ENCODE measurements around the gene LRATD1. TPM values are rescaled to one million over a fixed set of nuclear protein-coding genes. Genes with fewer than 3 reads are reported as not detected.

LRATD1 gene
- total and polyA plus RNA-seq, 2 donors (not counting 1 experiment from before 2014, with no cell fraction given): 0.99 to 1.8 TPM

DNA sequence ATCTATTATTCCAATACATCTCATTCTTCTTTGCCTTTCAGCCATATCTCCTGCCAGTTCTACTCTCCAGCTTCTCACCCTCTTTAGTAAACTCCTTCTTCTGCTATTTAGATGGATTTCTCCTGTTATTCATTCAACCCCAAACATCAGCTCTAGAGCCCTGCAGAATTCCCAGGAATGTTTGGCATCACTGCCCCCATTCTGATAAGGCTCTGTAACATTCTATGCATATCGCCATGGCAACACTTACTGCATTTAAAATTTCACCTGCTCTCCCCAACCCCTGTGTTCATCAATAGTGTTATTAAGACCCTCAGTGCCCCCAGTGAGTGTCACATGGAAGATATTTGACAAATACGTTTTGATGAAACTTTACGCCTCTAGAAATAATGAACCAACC is 28.6 kb downstream of the LRATD1 start:
- Histone ChIP-seq H3K4me1 (ENCODE audit: control insufficient read depth, extremely low read depth, insufficient read depth, low read length) (no peaks in the 10 kb centered on the region), H3K27me3 (ENCODE audit: control insufficient read depth, insufficient read depth, low read length) (no peaks in the 10 kb centered on the region), H3K79me2 (ENCODE audit: control insufficient read depth, insufficient read depth, low read length) (no peaks in the 10 kb centered on the region), H4K20me1 (ENCODE audit: control insufficient read depth, extremely low read depth, insufficient read depth, low read length) (no peaks in the 10 kb centered on the region), H3K36me3 (ENCODE audit: control insufficient read depth, insufficient read depth, low read length) (no peaks in the 10 kb centered on the region), H3K9me3 (ENCODE audit: control insufficient read depth, insufficient read depth, low read depth, low read length) (no peaks in the 10 kb centered on the region), H3K4me3 (replicated peaks in 1 of 4; ENCODE audit: control extremely low read depth in 1 of 4, insufficient read depth in 1 of 4, low read depth in 3 of 4, low read length in 4 of 4) (no peak overlapping the region), H2AFZ (ENCODE audit: low read length) (no peak overlapping the region), H3K9ac (ENCODE audit: insufficient read depth, low read length) (no peak overlapping the region), H3K27ac (ENCODE audit: insufficient read depth, low read length) (no peak overlapping the region), H3K4me2 (ENCODE audit: extremely low read depth, insufficient read depth, low read length) (no peak overlapping the region)
- no peak for TF ChIP-seq EZH2 (IDR thresholded peaks at IDR 0.05; ENCODE audit: low read length, missing control alignments)
- TF ChIP-seq, protein P1, sequence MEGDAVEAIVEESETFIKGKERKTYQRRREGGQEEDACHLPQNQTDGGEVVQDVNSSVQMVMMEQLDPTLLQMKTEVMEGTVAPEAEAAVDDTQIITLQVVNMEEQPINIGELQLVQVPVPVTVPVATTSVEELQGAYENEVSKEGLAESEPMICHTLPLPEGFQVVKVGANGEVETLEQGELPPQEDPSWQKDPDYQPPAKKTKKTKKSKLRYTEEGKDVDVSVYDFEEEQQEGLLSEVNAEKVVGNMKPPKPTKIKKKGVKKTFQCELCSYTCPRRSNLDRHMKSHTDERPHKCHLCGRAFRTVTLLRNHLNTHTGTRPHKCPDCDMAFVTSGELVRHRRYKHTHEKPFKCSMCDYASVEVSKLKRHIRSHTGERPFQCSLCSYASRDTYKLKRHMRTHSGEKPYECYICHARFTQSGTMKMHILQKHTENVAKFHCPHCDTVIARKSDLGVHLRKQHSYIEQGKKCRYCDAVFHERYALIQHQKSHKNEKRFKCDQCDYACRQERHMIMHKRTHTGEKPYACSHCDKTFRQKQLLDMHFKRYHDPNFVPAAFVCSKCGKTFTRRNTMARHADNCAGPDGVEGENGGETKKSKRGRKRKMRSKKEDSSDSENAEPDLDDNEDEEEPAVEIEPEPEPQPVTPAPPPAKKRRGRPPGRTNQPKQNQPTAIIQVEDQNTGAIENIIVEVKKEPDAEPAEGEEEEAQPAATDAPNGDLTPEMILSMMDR (conservative IDR thresholded peaks at IDR 0.05 in 1 of 2, IDR thresholded peaks at IDR 0.05 in 1 of 2; ENCODE audit: low read depth in 1 of 2, low read length in 2 of 2): no peak
- no peak for DNase-seq (ENCODE audit: low read depth in 2 of 2)

DNA sequence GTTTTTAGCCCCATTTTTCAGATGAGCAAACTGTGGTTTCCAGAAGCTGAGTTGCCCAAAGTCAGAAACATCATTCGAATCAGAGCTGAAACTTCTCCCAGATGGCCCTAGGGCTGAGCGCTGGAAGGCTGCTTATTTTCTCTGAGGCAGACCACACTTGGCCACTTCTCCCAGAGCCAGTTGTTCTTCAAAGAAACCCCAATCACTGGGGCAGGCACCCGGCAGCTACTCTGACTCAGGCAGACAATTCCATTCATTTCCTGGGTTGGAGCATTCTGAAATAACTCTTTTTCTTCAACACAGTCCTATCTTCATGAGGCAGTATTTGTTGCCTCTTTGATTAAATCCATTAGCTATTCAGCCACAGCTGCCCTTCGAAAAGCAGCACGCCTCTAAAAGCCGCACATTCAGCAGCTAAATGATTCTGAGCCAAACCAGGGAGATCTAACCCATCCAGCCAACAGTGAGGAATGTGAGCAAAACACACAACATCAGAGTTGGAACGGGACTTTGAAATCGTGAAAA is 40.9 kb downstream of the LRATD1 start:
- Histone ChIP-seq H3K9me3 (ENCODE audit: control insufficient read depth, insufficient read depth, low read depth, low read length) (no peaks in the 10 kb centered on the region), H2AFZ (ENCODE audit: low read length) (no peak overlapping the region), H3K79me2 (ENCODE audit: control insufficient read depth, insufficient read depth, low read length) (no peaks in the 10 kb centered on the region), H3K9ac (ENCODE audit: insufficient read depth, low read length) (no peak overlapping the region), H3K36me3 (ENCODE audit: control insufficient read depth, insufficient read depth, low read length) (no peaks in the 10 kb centered on the region), H3K4me2 (ENCODE audit: extremely low read depth, insufficient read depth, low read length) (no peak overlapping the region), H3K27me3 (ENCODE audit: control insufficient read depth, insufficient read depth, low read length) (no peaks in the 10 kb centered on the region), H4K20me1 (ENCODE audit: control insufficient read depth, extremely low read depth, insufficient read depth, low read length) (no peaks in the 10 kb centered on the region), H3K4me1 (ENCODE audit: control insufficient read depth, extremely low read depth, insufficient read depth, low read length) (no peaks in the 10 kb centered on the region), H3K27ac (ENCODE audit: insufficient read depth, low read length) (no peak overlapping the region), H3K4me3 (replicated peaks in 1 of 4; ENCODE audit: control extremely low read depth in 1 of 4, insufficient read depth in 1 of 4, low read depth in 3 of 4, low read length in 4 of 4) (no peak overlapping the region)
- TF ChIP-seq EZH2 (IDR thresholded peaks at IDR 0.05; ENCODE audit: low read length, missing control alignments): no peak
- TF ChIP-seq, protein P1 (conservative IDR thresholded peaks at IDR 0.05 in 1 of 2, IDR thresholded peaks at IDR 0.05 in 1 of 2; ENCODE audit: low read depth in 1 of 2, low read length in 2 of 2): no peak
- DNase-seq (ENCODE audit: low read depth in 2 of 2): peak in 1 of 2 donors; percentile 75

DNA sequence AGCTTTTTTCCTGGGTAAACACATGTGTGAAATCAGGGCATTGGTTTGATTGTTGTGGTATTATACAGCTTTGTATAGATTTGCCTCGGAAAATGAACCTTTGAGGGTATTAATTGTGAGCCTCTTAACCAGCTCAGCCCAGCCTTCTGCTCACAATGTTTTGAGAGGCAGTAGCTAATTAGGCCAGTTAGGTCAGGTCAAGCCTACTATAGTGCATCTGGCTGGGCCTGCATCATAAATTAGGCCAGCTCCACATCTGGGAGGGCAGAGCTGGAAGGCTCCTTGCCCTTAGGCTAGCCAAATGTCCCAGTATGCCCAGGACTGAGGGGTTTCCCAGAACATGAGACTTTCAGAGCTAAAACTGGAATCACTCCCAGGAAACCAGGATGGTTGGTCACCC is 43.0 kb downstream of the LRATD1 start:
- no peak for DNase-seq (ENCODE audit: low read depth in 2 of 2)
- H3K9me3 ChIP-seq (ENCODE audit: control insufficient read depth, insufficient read depth, low read depth, low read length): no peaks in the 10 kb centered on the region
- no peaks in the 10 kb centered on the region for H3K36me3 ChIP-seq (ENCODE audit: control insufficient read depth, insufficient read depth, low read length)
- no peaks in the 10 kb centered on the region for H4K20me1 ChIP-seq (ENCODE audit: control insufficient read depth, extremely low read depth, insufficient read depth, low read length)
- H3K4me2 ChIP-seq (ENCODE audit: extremely low read depth, insufficient read depth, low read length): no peak overlapping the region
- H3K4me3 ChIP-seq (replicated peaks in 1 of 4; ENCODE audit: control extremely low read depth in 1 of 4, insufficient read depth in 1 of 4, low read depth in 3 of 4, low read length in 4 of 4): no peak overlapping the region
- no peak overlapping the region for H3K9ac ChIP-seq (ENCODE audit: insufficient read depth, low read length)
- TF ChIP-seq, protein P1 (conservative IDR thresholded peaks at IDR 0.05 in 1 of 2, IDR thresholded peaks at IDR 0.05 in 1 of 2; ENCODE audit: low read depth in 1 of 2, low read length in 2 of 2): no peak
- no peak for TF ChIP-seq EZH2 (IDR thresholded peaks at IDR 0.05; ENCODE audit: low read length, missing control alignments)
- no peak overlapping the region for H2AFZ ChIP-seq (ENCODE audit: low read length)
- H3K4me1 ChIP-seq (ENCODE audit: control insufficient read depth, extremely low read depth, insufficient read depth, low read length): no peaks in the 10 kb centered on the region
- H3K79me2 ChIP-seq (ENCODE audit: control insufficient read depth, insufficient read depth, low read length): no peaks in the 10 kb centered on the region
- no peaks in the 10 kb centered on the region for H3K27me3 ChIP-seq (ENCODE audit: control insufficient read depth, insufficient read depth, low read length)
- no peak overlapping the region for H3K27ac ChIP-seq (ENCODE audit: insufficient read depth, low read length)

Measured in fibroblast of lung (primary cell).